HS-5 (cell line): ENCODE measurements around the gene BCAS3.
"Not testable (repeated sequence)": the region's sequence is repeated elsewhere in the genome, so short reads cannot be mapped to it uniquely, and the experiment has no call there.

ENCODE experiments used
- DNase-seq: peaks from one replicate; pipeline ENCODE4 v3.0.0-alpha.2; 2012; ENCODE audit warnings: low read depth

BCAS3 gene

DNA sequence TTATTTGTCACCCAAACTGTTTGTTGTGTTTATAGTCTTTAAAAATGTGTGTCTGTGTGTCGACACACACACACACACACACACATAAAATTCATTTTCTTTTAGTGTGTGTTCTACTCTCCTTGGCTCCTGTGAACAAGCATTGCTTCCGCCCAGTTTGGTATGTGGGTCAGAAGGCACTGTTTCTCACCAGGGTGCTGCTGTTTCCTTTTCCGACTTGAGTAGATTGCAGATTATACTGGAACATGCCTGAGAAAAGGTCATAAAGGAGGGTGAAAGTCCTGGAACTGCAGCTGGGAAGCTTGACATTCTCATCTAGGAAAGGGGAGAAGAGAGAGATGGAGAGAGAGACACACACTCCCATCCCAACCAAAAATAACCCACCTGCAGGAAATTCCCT lies 330.3 kb downstream of the BCAS3 start:
- DNase-seq = no peak

DNA sequence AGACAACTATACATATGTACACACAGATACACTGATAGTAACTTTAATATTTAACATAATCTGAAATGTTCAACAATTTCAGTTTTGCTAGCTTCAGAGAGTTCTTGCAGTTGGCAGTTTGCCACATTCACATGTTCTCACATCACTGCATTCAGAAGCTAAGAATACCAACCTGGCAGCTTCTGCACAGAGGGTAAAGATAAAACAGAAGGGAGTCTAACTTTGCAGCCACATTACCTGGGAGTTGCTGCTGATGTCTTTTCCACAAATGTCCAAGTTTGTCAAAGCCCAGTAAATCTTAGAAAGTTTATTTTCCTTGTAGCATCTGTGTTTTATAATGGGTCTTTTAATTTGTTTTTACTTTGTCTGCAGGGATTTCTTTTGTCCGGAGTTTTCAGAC lies 332.0 kb downstream of the BCAS3 start:
- DNase-seq = no peak

DNA sequence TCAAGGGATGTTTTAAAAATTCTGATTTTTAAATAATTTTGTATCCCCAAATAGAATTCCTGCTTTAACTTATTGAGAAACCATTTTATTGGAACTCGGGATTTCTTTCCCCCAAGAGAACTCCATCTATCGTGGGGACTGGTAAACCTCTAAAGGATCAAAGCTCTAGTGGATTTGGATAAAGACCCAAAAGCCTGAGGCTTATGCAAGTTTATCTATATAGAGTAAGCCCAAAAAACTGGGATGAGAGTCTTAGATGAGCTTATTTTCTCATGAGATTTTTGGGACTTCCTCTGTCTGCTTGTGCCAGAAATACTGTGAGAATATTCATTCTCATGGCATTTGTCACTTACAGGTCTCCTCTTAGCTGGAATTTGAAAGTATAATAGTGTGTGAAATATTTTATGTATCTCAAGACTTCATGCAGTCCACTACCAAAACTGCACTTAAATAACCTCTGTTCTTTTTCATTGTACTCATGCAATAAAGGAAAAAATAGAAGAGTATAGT lies 333.1 kb downstream of the BCAS3 start:
- DNase-seq = no peak

DNA sequence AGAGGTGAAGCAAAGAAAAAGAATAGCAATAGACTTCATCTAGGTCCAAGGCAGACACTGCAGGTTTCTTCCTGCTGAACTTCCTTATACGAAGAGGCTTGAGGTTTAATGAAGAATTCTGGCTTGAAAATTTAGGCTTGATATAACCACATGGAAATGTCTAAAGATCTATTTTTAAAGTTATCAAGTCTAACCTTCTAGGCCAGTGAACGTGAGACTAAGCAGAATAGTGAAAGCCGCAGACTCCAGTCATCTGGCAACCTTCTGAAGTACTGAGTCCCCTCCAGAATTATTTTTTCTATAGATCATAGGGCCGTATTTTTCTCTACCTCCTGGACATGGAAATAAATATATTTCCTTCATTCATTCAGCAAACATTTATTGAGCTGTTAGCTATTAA lies 333.6 kb downstream of the BCAS3 start:
- DNase-seq = no peak

DNA sequence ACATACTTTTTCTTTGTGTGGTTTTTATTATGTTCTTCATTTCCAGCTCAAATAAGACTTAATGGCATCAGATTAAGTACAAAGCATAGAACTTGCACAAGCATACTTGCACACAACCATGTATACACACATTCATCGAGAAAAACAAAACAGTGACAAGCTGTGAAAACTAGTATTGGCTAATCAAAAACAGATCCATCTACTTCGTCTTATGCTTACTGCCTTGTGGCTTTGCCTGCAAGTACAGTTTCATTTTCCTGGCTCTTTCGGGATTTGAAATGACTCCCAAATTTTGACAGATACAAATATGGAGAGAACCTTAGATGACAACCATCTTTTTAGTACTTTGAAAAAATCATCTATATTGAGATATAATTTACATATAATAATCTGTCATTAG lies 338.3 kb downstream of the BCAS3 start:
- DNase-seq = no peak

DNA sequence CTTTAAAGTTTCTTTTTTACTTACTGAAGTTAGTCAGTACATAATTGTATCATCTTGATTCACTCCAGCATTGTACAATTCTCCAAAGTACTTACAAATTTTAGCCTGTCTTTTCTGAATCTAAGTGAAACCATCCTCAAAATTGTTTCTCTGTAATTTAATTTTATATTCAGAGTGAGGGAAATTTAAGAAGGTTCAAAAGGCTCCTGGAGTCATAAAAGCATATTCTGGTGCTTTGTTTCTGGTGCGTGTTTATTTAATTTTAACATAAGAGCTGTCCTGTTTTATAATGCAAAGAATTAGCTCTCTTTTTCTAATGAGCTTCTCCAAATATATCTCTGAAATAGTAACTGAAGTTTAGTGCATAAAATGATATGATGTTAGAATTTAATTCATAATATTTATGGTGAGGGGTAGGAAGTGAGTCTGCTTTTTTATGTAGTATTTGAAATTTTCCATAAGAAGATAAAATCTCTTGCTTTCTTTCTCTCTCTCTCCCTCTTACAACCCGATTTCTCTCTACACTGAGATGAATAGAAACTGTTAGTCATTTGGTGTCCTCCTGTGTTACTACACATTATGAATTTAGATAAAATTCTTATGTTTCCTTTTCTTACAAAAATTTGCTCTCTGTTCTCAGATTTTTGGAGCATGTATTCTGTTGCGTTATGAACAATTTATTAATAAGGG lies 339.8 kb downstream of the BCAS3 start:
- no peak for DNase-seq

DNA sequence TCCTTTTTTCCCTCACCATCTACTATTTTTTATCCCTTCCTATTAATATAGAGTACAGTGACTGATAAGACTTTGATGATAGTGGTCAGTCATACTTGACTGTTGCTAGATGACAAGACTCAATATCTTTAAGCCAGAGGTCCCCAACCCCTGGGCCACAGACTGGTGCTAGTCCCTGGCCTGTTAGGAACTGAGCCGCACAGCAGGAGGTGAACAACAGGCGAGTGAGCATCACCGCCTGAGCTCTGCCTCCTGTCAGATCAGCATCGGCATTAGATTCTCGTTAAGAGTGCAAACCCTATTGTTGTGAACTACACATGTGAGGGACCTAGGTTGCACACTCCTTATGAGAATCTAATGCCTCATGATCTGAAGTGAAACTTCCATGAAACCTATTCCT lies 341.3 kb downstream of the BCAS3 start:
- no peak for DNase-seq

DNA sequence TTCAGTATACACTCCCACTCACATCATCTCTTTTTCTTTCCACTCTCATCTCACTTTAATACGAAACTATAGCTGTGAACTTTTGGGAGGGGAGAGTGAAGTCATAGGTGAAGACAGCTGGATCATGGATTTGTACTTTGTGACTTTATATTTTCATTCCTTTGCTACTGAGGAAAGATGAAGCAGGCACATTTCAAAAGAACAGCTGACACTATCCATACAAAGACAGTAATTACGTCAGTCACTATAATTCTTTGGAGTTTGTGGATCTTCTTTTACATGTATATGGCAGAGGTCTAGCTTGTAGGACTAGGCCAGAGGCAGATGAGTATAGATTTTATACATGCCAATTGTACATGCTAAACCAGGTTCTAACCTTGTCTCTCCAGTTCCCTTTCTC lies 346.3 kb downstream of the BCAS3 start:
- no peak for DNase-seq

DNA sequence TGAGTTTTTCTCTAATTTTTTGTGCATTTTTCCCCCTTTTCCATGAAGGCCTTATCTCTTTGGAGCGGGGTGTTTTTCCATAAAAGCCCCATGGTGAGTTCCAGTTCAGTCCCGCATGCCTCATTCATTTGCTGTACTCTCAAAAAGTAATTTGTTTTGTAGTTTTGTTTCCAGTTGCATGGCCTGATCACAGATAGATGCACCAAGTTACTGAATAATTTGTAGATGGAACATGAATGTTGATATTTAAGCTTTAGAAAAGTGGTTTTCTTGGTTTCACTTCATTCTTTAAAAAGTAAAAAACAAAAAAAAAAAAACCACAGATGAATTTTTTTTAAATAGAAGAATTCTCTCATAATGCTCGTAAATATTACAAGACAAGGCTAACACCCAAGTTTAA lies 349.2 kb downstream of the BCAS3 start:
- no peak for DNase-seq

DNA sequence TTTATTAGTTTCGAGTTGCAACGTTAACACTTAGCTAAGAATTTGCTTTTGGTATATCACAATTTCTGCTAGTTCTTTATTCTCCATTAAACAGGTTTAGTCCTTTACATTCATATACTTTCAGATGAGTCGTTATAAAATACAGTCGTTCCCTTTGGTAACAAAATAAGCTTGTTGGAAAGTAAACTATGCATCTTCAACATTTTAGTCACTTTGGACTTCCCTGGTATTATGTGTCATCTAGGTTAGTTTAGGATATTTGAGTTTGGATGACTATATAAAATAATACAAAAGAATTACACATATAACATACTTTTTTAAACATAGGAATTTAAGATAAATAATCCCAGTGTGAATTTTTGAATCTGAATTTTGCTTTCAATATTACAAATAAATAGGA lies 351.5 kb downstream of the BCAS3 start:
- no peak for DNase-seq

DNA sequence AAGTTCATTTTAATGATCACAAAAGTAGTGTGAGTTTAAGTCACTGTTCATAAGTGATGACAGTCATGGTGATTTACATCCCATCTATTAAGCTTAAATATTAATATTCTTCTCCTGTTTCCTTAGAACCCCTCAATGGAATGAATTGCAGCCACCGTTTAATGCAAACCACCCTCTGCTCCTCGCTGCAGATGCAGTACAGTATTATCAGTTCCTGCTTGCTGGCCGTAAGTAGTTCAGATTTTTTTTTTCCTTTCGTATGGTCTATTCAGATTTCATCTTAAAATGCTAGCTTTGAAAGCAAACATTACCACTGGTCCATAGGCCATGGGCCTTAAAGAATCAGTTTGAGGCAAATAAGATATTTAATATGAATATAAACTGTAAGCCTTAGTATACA lies 363.0 kb downstream of the BCAS3 start:
- DNase-seq = no peak

DNA sequence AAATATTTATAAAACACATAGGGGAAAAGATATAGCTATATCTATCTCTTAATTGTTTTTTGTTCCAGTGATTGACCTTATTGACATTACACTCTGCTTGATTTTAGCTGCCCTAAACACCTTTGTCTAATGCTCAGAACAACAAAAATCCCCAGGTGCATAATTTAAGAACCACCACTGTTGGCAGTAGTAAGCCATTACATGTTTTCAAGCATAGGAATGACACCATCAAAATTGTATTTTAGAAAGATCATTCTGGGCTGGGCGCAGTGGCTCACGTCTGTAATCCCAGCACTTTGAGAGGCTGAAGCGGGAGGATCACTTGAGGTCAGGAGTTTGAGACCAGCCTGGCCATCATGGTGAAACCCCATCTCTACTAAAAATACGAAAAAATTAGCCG lies 364.7 kb downstream of the BCAS3 start:
- DNase-seq = not testable (repeated sequence)

DNA sequence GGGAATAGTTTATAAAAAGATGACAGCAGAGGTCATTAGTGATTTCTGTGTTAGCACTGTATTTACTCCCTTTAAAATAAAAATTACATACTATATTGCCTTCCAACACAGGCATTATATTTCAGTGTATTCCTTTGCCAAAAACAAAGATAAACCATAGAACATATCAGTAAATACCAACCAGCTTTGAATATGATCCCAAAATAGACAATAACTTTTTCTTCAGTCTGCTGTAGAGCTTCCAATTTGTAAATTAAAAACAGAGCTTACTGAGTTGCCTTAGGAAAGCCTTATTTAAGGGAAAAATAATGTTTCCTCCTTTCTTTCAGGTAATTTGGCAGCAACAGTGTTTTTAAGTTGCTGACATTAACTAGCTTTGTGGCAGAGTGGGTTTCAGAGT lies 369.9 kb downstream of the BCAS3 start:
- DNase-seq = no peak

DNA sequence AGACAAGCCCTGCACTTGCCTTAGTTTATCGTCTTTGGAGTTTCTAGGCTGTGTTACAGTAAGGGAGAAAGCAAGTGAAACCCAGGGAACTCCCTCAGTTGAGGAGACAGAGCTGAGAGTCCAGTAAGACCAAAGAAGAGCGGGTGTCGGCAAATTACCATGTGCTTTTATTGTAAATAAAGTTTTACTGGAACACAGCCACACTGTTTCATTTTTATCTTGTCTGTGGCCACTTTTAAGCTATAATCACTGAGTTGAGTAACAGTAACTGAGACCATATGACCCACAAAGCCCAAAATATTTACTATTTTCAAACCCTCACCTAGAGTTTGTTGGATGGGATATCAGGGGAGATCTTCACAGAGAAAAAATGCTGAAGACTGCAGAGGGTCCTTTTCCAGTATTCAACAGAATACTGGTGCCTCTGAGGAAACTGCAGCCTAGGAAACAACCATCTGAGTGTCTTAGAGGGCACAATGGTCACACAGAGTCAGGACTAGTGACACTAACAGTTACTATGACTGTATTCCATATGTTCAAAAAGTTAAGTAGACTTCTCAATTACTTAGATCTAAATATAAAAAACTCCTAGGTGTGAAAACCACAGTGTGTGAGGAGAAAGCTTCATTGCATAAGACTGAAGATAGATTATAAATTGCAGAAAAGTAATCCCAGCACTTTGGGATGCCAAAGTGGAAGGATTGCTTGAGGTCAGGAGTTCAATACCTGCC lies 370.9 kb downstream of the BCAS3 start:
- no peak for DNase-seq

DNA sequence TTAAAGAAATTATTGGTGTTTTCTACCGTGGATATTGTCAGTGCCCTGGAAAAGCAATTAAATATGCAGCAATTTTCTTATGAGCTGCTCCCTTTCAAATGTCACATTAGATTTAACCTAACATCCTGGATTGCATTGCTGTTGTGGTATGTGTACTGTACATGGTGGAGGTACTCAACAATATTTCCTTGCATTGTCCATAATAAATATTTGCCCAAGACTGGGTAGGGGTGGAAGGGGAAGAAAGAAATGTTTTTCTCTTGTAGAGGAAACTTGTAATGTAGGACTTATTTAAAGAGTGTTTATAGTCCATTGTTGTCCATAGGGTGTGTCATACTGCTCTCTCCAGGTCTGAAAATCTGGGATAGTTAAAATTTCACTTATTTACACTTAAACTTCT lies 375.8 kb downstream of the BCAS3 start:
- DNase-seq = no peak

DNA sequence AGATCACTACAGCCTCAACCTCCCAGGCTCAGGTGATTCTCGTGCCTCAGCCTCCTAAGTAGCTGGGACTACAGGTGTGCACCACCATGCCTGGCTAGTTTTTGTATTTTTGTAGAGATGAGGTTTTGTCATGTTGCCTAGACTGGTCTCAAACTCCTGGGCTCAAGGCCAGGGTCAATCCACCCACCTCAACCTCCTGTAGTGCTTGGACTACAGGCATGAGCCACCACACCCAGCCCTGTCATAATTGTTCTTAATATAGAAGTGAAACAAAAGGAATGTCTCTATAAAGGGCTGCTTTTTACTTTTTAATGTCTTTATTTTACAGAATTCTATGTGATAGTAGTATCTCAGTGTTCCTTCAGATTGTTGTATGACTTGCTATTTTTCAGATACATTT lies 376.8 kb downstream of the BCAS3 start:
- no peak for DNase-seq

DNA sequence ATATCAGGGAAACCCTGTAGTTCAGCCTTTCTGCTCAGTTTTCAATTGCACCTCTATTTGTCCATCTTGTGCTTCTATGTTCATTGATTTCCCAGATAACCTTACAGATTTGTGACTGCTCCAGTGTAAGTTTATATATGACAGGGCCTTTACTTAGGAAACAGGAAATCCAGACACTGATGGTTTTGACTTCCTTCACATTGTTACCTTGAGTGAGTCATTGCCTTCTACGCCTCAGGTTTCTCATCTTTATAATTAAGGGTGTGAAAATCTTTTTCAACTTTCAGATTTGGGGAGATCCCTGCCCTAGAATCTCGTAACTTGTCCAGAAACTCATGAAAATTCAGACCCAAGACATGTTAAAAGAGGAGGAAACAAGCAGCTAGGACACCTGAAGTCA lies 379.6 kb downstream of the BCAS3 start:
- DNase-seq = no peak

DNA sequence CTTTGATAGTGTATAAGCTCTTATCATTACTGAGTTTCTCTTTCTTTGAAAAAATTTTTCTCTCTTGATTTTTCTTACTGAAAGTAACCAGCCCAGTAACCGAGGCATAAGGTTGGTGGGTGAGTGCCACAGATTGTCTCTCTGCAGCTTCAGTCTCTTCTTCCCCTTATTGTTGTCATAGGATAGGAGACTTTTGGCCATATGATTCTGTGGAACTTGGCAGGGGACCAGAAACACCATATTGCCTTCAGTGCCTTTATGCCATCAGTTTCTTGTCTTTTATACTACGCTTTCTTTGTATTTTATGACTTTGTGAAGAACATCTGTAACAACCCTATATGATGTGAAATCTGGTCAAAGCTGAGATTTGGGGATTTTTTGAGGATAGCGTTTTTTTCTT lies 380.4 kb downstream of the BCAS3 start:
- DNase-seq = no peak

DNA sequence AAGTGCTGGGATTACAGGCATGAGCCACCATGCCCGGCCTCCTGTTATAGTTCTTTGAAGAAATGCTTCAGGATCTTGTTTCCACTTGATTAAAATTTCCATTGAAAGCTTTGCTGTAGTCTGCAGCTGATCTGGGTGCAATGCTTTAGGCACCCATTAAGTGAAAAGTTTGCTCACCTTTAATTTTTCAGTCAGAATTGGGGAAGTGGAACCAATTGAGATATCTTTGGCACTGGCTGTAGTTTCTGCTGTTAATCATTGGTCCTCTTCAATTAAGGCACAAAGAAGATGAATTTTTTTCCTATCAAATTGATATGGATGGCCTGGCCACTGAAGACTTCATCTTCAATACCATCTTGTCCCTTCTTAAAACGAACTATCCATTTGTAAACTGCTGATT lies 385.9 kb downstream of the BCAS3 start:
- DNase-seq = no peak

DNA sequence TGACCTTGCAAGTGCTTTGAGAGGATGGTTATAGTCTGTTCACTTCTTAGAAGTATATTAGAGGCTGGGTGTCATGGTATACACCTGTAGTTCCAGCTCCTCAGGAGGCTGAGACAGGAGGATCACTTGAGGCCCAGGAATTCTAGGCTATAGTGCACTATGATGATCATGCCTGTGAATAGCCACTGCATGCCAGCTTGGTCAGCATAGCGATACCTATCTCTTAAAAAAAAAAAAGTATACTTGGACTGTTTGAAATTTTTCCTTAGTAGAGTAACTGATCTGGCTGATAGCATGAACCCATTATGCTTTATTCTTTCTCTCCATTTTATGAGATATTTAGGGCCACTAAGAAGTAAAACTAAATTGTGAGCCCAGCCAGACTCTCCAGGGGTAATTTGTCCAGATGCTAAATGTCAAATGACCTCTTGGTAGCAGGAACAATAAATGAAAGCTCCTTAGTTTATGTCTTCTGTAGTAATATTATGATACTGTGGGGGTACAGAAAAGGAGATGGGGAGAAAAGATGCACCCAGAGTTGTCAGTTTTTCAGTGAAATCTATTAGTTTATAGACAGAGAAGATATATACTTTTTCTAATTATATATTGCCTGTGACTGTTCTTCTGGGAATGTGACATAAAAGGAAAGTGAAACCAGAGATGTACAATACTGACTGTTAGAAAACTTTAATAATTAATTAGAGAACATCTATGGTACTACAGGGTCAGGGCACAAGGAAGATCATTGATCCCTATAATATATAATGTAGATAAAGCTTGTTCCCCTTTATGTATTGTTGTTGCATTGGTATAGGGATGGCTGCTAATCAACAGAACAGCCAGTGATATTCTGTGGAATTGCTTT lies 386.7 kb downstream of the BCAS3 start:
- DNase-seq = no peak

DNA sequence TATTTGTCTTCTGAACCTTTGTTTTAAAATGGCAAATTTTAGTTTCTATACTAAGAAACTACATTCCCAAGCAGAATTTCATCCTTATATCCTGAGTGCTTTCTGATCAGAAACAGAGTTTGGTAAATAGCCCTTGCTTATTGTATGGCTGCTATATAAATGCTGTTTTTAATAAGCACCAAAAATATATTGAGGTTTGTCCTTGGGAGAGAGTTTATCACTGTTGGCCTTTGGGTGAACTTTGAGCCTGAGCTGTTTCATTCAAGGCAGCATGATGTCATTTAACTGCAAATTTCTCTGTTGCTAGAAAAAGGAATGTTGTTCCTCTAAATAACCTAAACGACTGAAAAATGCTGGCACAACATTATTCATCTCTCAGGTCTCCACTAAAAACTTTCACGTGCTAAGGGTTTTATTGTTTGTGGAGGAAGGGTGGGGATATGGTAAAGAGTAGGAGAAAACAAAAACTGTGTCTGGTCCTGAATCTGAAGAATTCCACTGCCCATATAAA lies 387.7 kb downstream of the BCAS3 start:
- DNase-seq = no peak

DNA sequence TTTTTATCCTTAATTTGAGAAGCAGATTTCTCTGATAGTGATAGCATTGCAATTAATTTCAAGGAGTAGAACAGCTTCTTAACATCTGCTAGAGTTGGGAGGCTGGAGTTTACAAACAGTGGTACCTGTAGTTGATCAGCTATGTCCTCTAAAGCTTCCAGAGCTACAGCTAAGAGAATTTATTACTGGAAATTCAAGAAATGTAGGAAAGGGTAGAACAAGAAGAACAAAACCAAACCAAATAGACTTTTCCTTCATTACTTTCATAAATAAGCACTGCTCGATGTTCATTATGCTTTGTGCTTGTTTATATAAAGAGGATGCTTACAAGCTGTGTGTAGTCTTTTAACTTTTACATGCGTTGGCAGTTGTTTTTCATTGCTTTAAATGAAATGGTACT lies 388.4 kb downstream of the BCAS3 start:
- DNase-seq = no peak

DNA sequence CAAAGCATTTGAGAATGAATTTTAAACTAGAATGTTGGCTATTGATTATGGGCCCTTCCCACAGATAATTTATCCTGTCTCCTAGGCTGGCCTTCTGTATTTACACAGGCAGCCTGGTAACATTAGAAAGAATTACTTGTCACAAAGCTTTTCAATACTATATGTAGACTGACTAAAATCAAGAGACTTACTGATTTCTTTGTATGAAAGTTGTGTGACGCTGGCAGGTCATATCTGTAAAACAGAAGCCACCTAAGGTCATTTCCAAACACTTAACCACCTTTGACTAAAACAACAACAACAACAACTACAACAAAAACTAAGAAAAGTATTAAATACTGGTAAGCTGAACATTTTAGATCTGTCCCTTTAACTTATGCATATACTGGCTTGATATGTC lies 393.0 kb downstream of the BCAS3 start:
- DNase-seq = no peak
